Measurements from ENCODE around the gene RFK. TPM values are rescaled to one million over a fixed set of nuclear protein-coding genes. Genes with fewer than 3 reads are reported as not detected.

RFK gene
- total RNA-seq, 1 experiment from 2014 or later = 35.0 TPM

- no peak for TF ChIP-seq ZBTB33 (IDR thresholded peaks at IDR 0.05; ENCODE audit: extremely low read depth, insufficient replicate concordance, low read length)
- TF ChIP-seq ZFX (IDR thresholded peaks at IDR 0.05) = no peak
- TF ChIP-seq ATF3 (IDR thresholded peaks at IDR 0.05) = no peak
Observed at GRCh38 chr9:76359365-76359764, 34.9 kb downstream of the RFK start (continued).

GRCh38 chr9:76358628-76359280 lies 35.5 kb downstream of the RFK start:
- Histone ChIP-seq H4K20me1 (ENCODE audit: insufficient read depth) (no peaks in the 10 kb centered on the region), H3K9ac (ENCODE audit: low read length) (no peak overlapping the region), H3K4me3 (replicated peaks in 1 of 2; ENCODE audit: low read depth in 1 of 2, low read length in 2 of 2) (no peak overlapping the region), H3K9me3 (ENCODE audit: control insufficient read depth in 1 of 2, insufficient read depth in 1 of 2, low read depth in 1 of 2, low read length in 2 of 2) (no peaks in the 10 kb centered on the region), H3K27ac (ENCODE audit: low read depth, low read length) (no peak overlapping the region), H3K9me2 (ENCODE audit: insufficient read depth) (no peaks in the 10 kb centered on the region), H3K27me3 (ENCODE audit: insufficient read depth, low read length) (no peaks in the 10 kb centered on the region), H2AFZ (ENCODE audit: low read depth, low read length, poor library complexity, severe bottlenecking) (no peak overlapping the region), H3K79me2 (ENCODE audit: insufficient read depth, low read length) (no peaks in the 10 kb centered on the region), H3K4me2 (ENCODE audit: low read length) (no peak overlapping the region), H3K36me3 (ENCODE audit: control insufficient read depth in 1 of 2, insufficient read depth in 2 of 2, low read length in 2 of 2) (no peaks in the 10 kb centered on the region), H3K4me1 (ENCODE audit: control insufficient read depth in 1 of 2, insufficient read depth in 2 of 2, low read length in 2 of 2) (no peaks in the 10 kb centered on the region)
- DNase-seq (ENCODE audit: low read depth, low spot score) (no peak), ATAC-seq (no peak)
- ChIA-PET CTCF (no interaction called here), RAD21 (ENCODE audit: low non-redundant PET in 1 of 2, low total read pairs in 2 of 2, uncharacterized antibody in 2 of 2, unreplicated experiment in 2 of 2) (no interaction called here), POLR2A (no interaction called here)
- BruUV-seq (replicated peaks) = no TSS peak
- TF ChIP-seq ATF3 (IDR thresholded peaks at IDR 0.05) = no peak
- TF ChIP-seq ZNF274 (IDR thresholded peaks at IDR 0.05; ENCODE audit: low read depth, low read length) = no peak
- no peak for TF ChIP-seq POLR2A (IDR thresholded peaks at IDR 0.05; ENCODE audit: borderline replicate concordance, extremely low read depth, insufficient read depth, insufficient read length)
- TF ChIP-seq, protein P1, sequence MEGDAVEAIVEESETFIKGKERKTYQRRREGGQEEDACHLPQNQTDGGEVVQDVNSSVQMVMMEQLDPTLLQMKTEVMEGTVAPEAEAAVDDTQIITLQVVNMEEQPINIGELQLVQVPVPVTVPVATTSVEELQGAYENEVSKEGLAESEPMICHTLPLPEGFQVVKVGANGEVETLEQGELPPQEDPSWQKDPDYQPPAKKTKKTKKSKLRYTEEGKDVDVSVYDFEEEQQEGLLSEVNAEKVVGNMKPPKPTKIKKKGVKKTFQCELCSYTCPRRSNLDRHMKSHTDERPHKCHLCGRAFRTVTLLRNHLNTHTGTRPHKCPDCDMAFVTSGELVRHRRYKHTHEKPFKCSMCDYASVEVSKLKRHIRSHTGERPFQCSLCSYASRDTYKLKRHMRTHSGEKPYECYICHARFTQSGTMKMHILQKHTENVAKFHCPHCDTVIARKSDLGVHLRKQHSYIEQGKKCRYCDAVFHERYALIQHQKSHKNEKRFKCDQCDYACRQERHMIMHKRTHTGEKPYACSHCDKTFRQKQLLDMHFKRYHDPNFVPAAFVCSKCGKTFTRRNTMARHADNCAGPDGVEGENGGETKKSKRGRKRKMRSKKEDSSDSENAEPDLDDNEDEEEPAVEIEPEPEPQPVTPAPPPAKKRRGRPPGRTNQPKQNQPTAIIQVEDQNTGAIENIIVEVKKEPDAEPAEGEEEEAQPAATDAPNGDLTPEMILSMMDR (IDR thresholded peaks at IDR 0.05 in 2 of 3, conservative IDR thresholded peaks at IDR 0.05 in 1 of 3; ENCODE audit: borderline replicate concordance in 1 of 3, insufficient read depth in 1 of 3, low read depth in 2 of 3, low read length in 2 of 3) = no peak
- TF ChIP-seq ZBTB33 (IDR thresholded peaks at IDR 0.05; ENCODE audit: extremely low read depth, insufficient replicate concordance, low read length) = no peak
- no peak for TF ChIP-seq EGR1 (IDR thresholded peaks at IDR 0.05; ENCODE audit: low read depth)
- TF ChIP-seq YY1 (IDR thresholded peaks at IDR 0.05; ENCODE audit: extremely low read depth, insufficient replicate concordance, low read depth, low read length) = no peak
- TF ChIP-seq SIN3A (IDR thresholded peaks at IDR 0.05; ENCODE audit: low read depth) = no peak
- no peak for TF ChIP-seq SP1 (IDR thresholded peaks at IDR 0.05; ENCODE audit: low read depth)
- TF ChIP-seq CEBPB (IDR thresholded peaks at IDR 0.05; ENCODE audit: low read depth) = no peak
- intact Hi-C loops (cut with micrococcal nuclease) = no loop called here

Data from HCT116 (cell line).